SK-N-SH (cell line): Measurements from ENCODE around the gene AMPD2. TPM values are rescaled to one million over a fixed set of nuclear protein-coding genes. Genes with fewer than 3 reads are reported as not detected.

Experiments
- CTCF ChIA-PET: fragments of 300-600, 350-600 bp; formaldehyde crosslinking; extraction: SDS; loops from one replicate; lab custom pipeline; 2021; lab: Yijun Ruan, JAX
- POLR2A ChIA-PET: fragments of 350-600 bp; sonication (Branson Sonifier 250); formaldehyde crosslinking; extraction: SDS; loops from one replicate; lab custom pipeline; 2020; ENCODE audit warnings: antibody characterized with exemption, inconsistent platforms; lab: Yijun Ruan, JAX
- DNase-seq: peaks from one replicate; pipeline ENCODE4 v3.0.0; 2012
- H2AFZ ChIP-seq: fragments of 200-600 bp; sonication (generic); 2 replicates; pipeline ENCODE4 v1.8.1; 2016; ENCODE audit warnings: antibody characterized with exemption, mild to moderate bottlenecking, low read depth
- H3F3A ChIP-seq: fragments of 200-600 bp; sonication (generic); replicated peaks from 2 replicates; pipeline ENCODE3; 2016; ENCODE audit warnings: antibody characterized with exemption, mild to moderate bottlenecking; ENCODE audit not compliant: insufficient read depth
- H3K27ac ChIP-seq, 2 experiments: fragments of 200-500 bp in 1 of 2; fragments of 200-600 bp in 1 of 2; sonication (Bioruptor generic) in 1 of 2; sonication (generic), shearing (Covaris generic) in 1 of 2; 2 replicates each; pipeline versions ENCODE4 v1.5.1 to v1.6.1; 2014 to 2016; ENCODE audit warnings: low read depth in 2 of 2, inconsistent platforms in 1 of 2, low read length in 1 of 2, mild to moderate bottlenecking in 1 of 2, mixed read lengths in 1 of 2
- H3K27me3 ChIP-seq: fragments of 200-600 bp; sonication (generic), shearing (Covaris generic); 2 replicates; pipeline ENCODE4 v1.6.1; 2016; ENCODE audit warnings: mixed run types; ENCODE audit not compliant: insufficient read depth
- H3K36me3 ChIP-seq, 2 experiments: fragments of 200-500 bp in 1 of 2; fragments of 200-600 bp in 1 of 2; sonication (Bioruptor generic) in 1 of 2; sonication (generic) in 1 of 2; replicated peaks in 1 of 2; 2 replicates each; pipeline versions ENCODE3 to v1.5.1; 2014 to 2016; ENCODE audit warnings: low read length in 1 of 2, mild to moderate bottlenecking in 1 of 2; ENCODE audit not compliant: insufficient read depth in 2 of 2, control insufficient read depth in 1 of 2
- H3K4me1 ChIP-seq, 2 experiments: fragments of 200-500 bp in 1 of 2; fragments of 200-600 bp in 1 of 2; sonication (Bioruptor generic) in 1 of 2; sonication (generic), shearing (Covaris generic) in 1 of 2; 2 replicates each; pipeline versions ENCODE4 v1.5.1 to v1.6.1; 2014 to 2016; ENCODE audit warnings: low read depth in 1 of 2, low read length in 1 of 2, mixed run types in 1 of 2; ENCODE audit not compliant: insufficient read depth in 2 of 2, control insufficient read depth in 1 of 2
- H3K4me2 ChIP-seq: fragments of 200-600 bp; sonication (generic), shearing (Covaris generic); 2 replicates; pipeline ENCODE4 v1.6.1; 2017; ENCODE audit warnings: mixed run types
- H3K4me3 ChIP-seq, 2 experiments: fragments of 200-500 bp in 1 of 2; fragments of 200-600 bp in 1 of 2; sonication (Bioruptor generic) in 1 of 2; sonication (generic), shearing (Covaris generic) in 1 of 2; 2 replicates each; pipeline versions ENCODE4 v1.5.1 to v1.8.1; 2014 to 2016; ENCODE audit warnings: low read depth in 2 of 2, inconsistent platforms in 1 of 2, low read length in 1 of 2, mild to moderate bottlenecking in 1 of 2, mixed read lengths in 1 of 2, moderate library complexity in 1 of 2
- H3K79me2 ChIP-seq: fragments of 200-600 bp; sonication (generic); 2 replicates; pipeline ENCODE4 v1.8.1; 2017; ENCODE audit warnings: mild to moderate bottlenecking; ENCODE audit not compliant: insufficient read depth
- H3K9ac ChIP-seq: fragments of 200-600 bp; sonication (generic); 2 replicates; pipeline ENCODE4 v1.6.1; 2017; ENCODE audit warnings: mixed run types
- H3K9me2 ChIP-seq: fragments of 200-600 bp; sonication (generic); 2 replicates; pipeline ENCODE4 v1.6.1; 2017; ENCODE audit warnings: mixed run types
- H3K9me3 ChIP-seq: fragments of 200-600 bp; sonication (generic); 2 replicates; pipeline ENCODE4 v1.6.1; 2017; ENCODE audit warnings: mixed run types, mild to moderate bottlenecking, moderate library complexity
- H4K20me1 ChIP-seq: fragments of 200-600 bp; sonication (generic); 2 replicates; pipeline ENCODE4 v1.6.1; 2017; ENCODE audit warnings: mild to moderate bottlenecking, mixed run types; ENCODE audit not compliant: insufficient read depth
- EZH2phosphoT487 ChIP-seq: fragments of 200-600 bp; sonication (generic); IDR thresholded peaks from 2 replicates; pipeline ENCODE4 v1.6.1; 2017; ENCODE audit warnings: low read depth, mixed run types, mild to moderate bottlenecking, antibody characterized with exemption, moderate library complexity, borderline replicate concordance
- FOSL2 ChIP-seq: IDR thresholded peaks from 2 replicates; pipeline ENCODE4 v1.4.0; 2012; ENCODE audit warnings: low read depth, mild to moderate bottlenecking, moderate library complexity, borderline replicate concordance
- GABPA ChIP-seq: IDR thresholded peaks from 2 replicates; pipeline ENCODE4 v1.4.0; 2012; ENCODE audit warnings: low read depth, mild to moderate bottlenecking
- GATA2 ChIP-seq: sonication (generic); formaldehyde crosslinking; IDR thresholded peaks from 2 replicates; pipeline ENCODE4 v1.5.0; 2020; ENCODE audit warnings: mild to moderate bottlenecking, missing genetic modification reagents
- JUND ChIP-seq: IDR thresholded peaks from 2 replicates; pipeline ENCODE4 v1.4.0; 2012
- MEF2A ChIP-seq: IDR thresholded peaks from 2 replicates; pipeline ENCODE4 v1.4.0; 2012; ENCODE audit warnings: low read depth, borderline replicate concordance
- NRF1 ChIP-seq: IDR thresholded peaks from 2 replicates; pipeline ENCODE4 v1.6.1; 2012; ENCODE audit warnings: low read depth, mild to moderate bottlenecking, low read length
- RAD21 ChIP-seq: IDR thresholded peaks from 2 replicates; pipeline ENCODE4 v1.6.1; 2012; ENCODE audit warnings: mild to moderate bottlenecking, low read length
- RCOR1 ChIP-seq: fragments of 150-350 bp; IDR thresholded peaks from 2 replicates; pipeline ENCODE4 v1.6.1; 2017; ENCODE audit warnings: antibody characterized with exemption, low read length
- REST ChIP-seq: IDR thresholded peaks from 2 replicates; pipeline ENCODE4 v1.6.1; 2012; ENCODE audit warnings: mild to moderate bottlenecking, low read depth, low read length, moderate library complexity
- RFX5 ChIP-seq: IDR thresholded peaks from 2 replicates; pipeline ENCODE4 v1.6.1; 2012; ENCODE audit warnings: mild to moderate bottlenecking, improper control_type of control experiment, low read length
- SMC3 ChIP-seq: IDR thresholded peaks from 2 replicates; pipeline ENCODE4 v1.6.1; 2012; ENCODE audit warnings: low read depth, low read length, improper control_type of control experiment
- TCF12 ChIP-seq: IDR thresholded peaks from 2 replicates; pipeline ENCODE4 v1.4.0; 2012
- TEAD4 ChIP-seq: IDR thresholded peaks from 2 replicates; pipeline ENCODE4 v1.4.0; 2012; ENCODE audit warnings: mild to moderate bottlenecking, borderline replicate concordance; ENCODE audit not compliant: insufficient read depth
- USF1 ChIP-seq: IDR thresholded peaks from 2 replicates; pipeline ENCODE4 v1.4.0; 2012; ENCODE audit warnings: low read depth, borderline replicate concordance
- USF2 ChIP-seq: fragments of 150-350 bp; IDR thresholded peaks from 2 replicates; pipeline ENCODE4 v1.6.1; 2017; ENCODE audit warnings: antibody characterized with exemption, low read length, low read depth, borderline replicate concordance
- YY1 ChIP-seq: IDR thresholded peaks from 2 replicates; pipeline ENCODE4 v1.4.0; 2012; ENCODE audit warnings: low read depth, mild to moderate bottlenecking
- ZBTB33 ChIP-seq: IDR thresholded peaks from 2 replicates; pipeline ENCODE4 v1.4.0; 2012; ENCODE audit warnings: low read depth, borderline replicate concordance
- WGBS: methylation state at CpG from one replicate; pipeline ENCODE4 v1.1.6; 2017; ENCODE audit warnings: low lambda C conversion rate; 5-methylcytosine and 5-hydroxymethylcytosine counted together
- polyA plus RNA-seq, 3 experiments: library from polyadenylated mRNA; depleted of rRNA; stranded (reverse); fragments of >200 nt; gene quantifications; 2 replicates each; pipeline ENCODE4 v1.2.3, GENCODE V29; 2012

AMPD2 gene
- polyA plus RNA-seq, 1 of the 3 experiments (the other 2 are of a cell fraction), result 59.1 TPM

- Histone ChIP-seq H3K9ac (no peak overlapping the region), H3F3A (peaks cover 4% of the 10 kb centered on the region), H3K27me3 (no peaks in the 10 kb centered on the region), H3K4me1 (peaks cover 0 to 48% of the 10 kb centered on the region in 2 experiments; a peak in 2 of 4 replicates), H3K27ac (no peak overlapping the region), H4K20me1 (no peaks in the 10 kb centered on the region), H3K4me3 (no peak overlapping the region), H3K4me2 (no peak overlapping the region)
- CTCF ChIA-PET, result interaction anchor here (1.0 to 11.4 kb wide), 6 partner anchors 15 to 342 kb away, joined by 3 to 297 read pairs (median 4); partner anchors contain the start of genes AHCYL1, GNAI3 and GPR61
- WGBS, result 50% methylated on average over 3 of the region's 3 CpGs
- TF ChIP-seq USF2, result no peak
- no peak for TF ChIP-seq GABPA
- TF ChIP-seq RAD21, result no peak
- TF ChIP-seq FOSL2, result no peak
- TF ChIP-seq TEAD4, result no peak
- no peak for TF ChIP-seq RCOR1
- TF ChIP-seq NRF1, result no peak
- TF ChIP-seq ZBTB33, result no peak
- TF ChIP-seq EZH2phosphoT487, result no peak
- TF ChIP-seq USF1, result no peak; the same call in 1 of the 2 replicates
- no peak for TF ChIP-seq GATA2 (CRISPR knock-in tag)
- no peak for TF ChIP-seq SMC3
- no peak for TF ChIP-seq RFX5
- TF ChIP-seq YY1, result no peak
- TF ChIP-seq JUND, result no peak
- TF ChIP-seq REST, result no peak
- TF ChIP-seq MEF2A, result no peak
- no peak for TF ChIP-seq TCF12
- TF ChIP-seq, all 33 proteins: peak for 0
- Histone ChIP-seq H3K9me3 (no peaks in the 10 kb centered on the region), H3K79me2 (no peaks in the 10 kb centered on the region), H2AFZ (no peak overlapping the region), H3K9me2 (no peaks in the 10 kb centered on the region), H3K36me3 (no peaks in the 10 kb centered on the region)
- no peak for DNase-seq
- POLR2A ChIA-PET, result no interaction called here
These were observed 23.0 kb downstream of the AMPD2 start for GRCh38 chr1:109642626-109643025.
